ENCODE results near the gene DPP6.

Gene DPP6

GRCh38 chr7:154857240-154857639 is 805.0 kb downstream of the DPP6 start:
- H3K4me3 ChIP-seq (ENCODE audit: low read depth, low read length), result no peak overlapping the region
- TF ChIP-seq CTCF (IDR thresholded peaks at IDR 0.05; ENCODE audit: low read depth, low read length), result no peak

- no peak for TF ChIP-seq CTCF (IDR thresholded peaks at IDR 0.05; ENCODE audit: low read depth, low read length)
- H3K4me3 ChIP-seq (ENCODE audit: low read depth, low read length), result no peak overlapping the region
These were observed 805.8 kb downstream of the DPP6 start for GRCh38 chr7:154857728-154858681.

- TF ChIP-seq CTCF (IDR thresholded peaks at IDR 0.05; ENCODE audit: low read depth, low read length), result no peak
- H3K4me3 ChIP-seq (ENCODE audit: low read depth, low read length), result no peak overlapping the region
These were observed 806.8 kb downstream of the DPP6 start for GRCh38 chr7:154858836-154859537.

- no peak overlapping the region for H3K4me3 ChIP-seq (ENCODE audit: low read depth, low read length)
- no peak for TF ChIP-seq CTCF (IDR thresholded peaks at IDR 0.05; ENCODE audit: low read depth, low read length)
These were observed 807.8 kb downstream of the DPP6 start for GRCh38 chr7:154859747-154860620.

- TF ChIP-seq CTCF (IDR thresholded peaks at IDR 0.05; ENCODE audit: low read depth, low read length), result no peak
These were observed 808.6 kb downstream of the DPP6 start for GRCh38 chr7:154860621-154861375.

GRCh38 chr7:154861589-154861988 is 809.4 kb downstream of the DPP6 start:
- no peak overlapping the region for H3K4me3 ChIP-seq (ENCODE audit: low read depth, low read length)
- no peak for TF ChIP-seq CTCF (IDR thresholded peaks at IDR 0.05; ENCODE audit: low read depth, low read length)

More at GRCh38 chr7:154860621-154861375, 808.6 kb downstream of the DPP6 start:
- no peak overlapping the region for H3K4me3 ChIP-seq (ENCODE audit: low read depth, low read length)
